RWPE2 (cell line): Measurements from ENCODE around the gene DTD2.

ENCODE experiments used
- ATAC-seq: fragments of 200-7000 bp; cut with Tn5 transposase; 3 replicates; pipeline ENCODE4 v1.9.1; 2021; ENCODE audit warnings: low read depth
- DNase-seq: peaks from one replicate; pipeline ENCODE4 v3.0.0-alpha.2; 2020; ENCODE audit warnings: low spot score
- H3K27ac ChIP-seq: fragments of 450-650 bp; 2 replicates; pipeline ENCODE4 v1.5.1; 2017; ENCODE audit warnings: mild to moderate bottlenecking; ENCODE audit not compliant: poor library complexity, severe bottlenecking
- H3K27me3 ChIP-seq: fragments of 250-450 bp; sonication (Bioruptor Pico); 2 replicates; pipeline ENCODE4 v1.5.1; 2021; ENCODE audit warnings: mild to moderate bottlenecking, moderate library complexity; ENCODE audit not compliant: insufficient read depth, poor library complexity, severe bottlenecking
- H3K36me3 ChIP-seq: fragments of 250-450 bp; sonication (Bioruptor Pico); 2 replicates; pipeline ENCODE4 v1.5.1; 2020; ENCODE audit warnings: low read depth, mild to moderate bottlenecking, moderate library complexity
- H3K4me1 ChIP-seq: fragments of 250-450 bp; sonication (Bioruptor Pico); 2 replicates; pipeline ENCODE4 v1.5.1; 2021; ENCODE audit warnings: mild to moderate bottlenecking, moderate library complexity; ENCODE audit not compliant: insufficient read depth, poor library complexity, severe bottlenecking
- H3K4me3 ChIP-seq: fragments of 250-450 bp; sonication (Bioruptor Pico); 2 replicates; pipeline ENCODE4 v1.5.1; 2021; ENCODE audit warnings: mild to moderate bottlenecking, moderate library complexity; ENCODE audit not compliant: severe bottlenecking
- H3K9me3 ChIP-seq: fragments of 250-450 bp; sonication (Bioruptor Pico); 2 replicates; pipeline ENCODE4 v1.5.1; 2021; ENCODE audit warnings: mild to moderate bottlenecking, moderate library complexity; ENCODE audit not compliant: severe bottlenecking
- TF ChIP-seq, protein P1 (sequence below): fragments of 450-650 bp; IDR thresholded peaks from one replicate; pipeline ENCODE4 v1.5.1; 2017; ENCODE audit warnings: mild to moderate bottlenecking, moderate library complexity; ENCODE audit not compliant: poor library complexity, severe bottlenecking

Gene DTD2

DNA sequence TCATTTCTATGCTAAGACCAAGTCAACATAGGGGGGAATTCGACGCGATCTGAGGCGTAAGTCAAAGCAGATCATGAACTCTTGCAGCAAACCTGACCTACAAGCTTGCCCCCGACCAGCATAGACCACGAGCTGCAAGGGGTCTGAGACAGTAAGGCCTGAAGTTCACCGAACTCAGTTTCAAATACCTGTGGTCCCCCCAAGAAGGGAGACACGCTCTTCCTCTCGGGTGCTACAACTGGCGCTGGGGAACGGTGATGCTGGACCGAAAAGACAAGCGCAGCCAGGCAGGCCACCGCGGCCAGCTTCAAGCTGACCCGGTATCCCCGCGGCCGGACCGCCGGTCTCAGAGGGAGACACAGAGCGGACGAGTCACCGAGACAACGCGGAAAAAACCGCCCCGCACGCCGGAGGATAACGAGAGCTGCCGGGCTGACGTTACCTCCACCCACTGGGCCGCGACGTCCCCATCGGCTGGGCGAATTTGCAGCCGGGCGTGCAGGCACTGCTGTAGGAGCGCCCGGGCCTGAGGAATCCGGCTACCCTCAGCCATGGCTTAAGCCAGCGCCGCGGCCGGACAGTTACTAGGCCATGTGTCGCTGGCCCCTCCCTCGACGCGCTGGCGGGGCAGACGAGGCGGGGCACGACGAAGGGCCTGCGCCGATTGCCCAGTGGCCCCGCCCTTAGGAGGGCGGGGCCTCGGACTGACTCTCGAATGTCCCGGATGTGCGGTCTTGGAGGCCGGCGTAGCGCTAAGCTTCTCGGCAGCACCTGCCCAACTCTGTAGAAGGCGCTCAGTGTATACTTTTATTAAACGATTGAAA lies at the start of gene DTD2:
TSS of gene DTD2 (minus strand) at position 666 of the 824 bp plus-strand sequence. CDS start at position 553, 113 bp downstream.
- peak within 1 kb of the TSS; percentile 48 for H3K27ac ChIP-seq
- TF ChIP-seq, protein P1, sequence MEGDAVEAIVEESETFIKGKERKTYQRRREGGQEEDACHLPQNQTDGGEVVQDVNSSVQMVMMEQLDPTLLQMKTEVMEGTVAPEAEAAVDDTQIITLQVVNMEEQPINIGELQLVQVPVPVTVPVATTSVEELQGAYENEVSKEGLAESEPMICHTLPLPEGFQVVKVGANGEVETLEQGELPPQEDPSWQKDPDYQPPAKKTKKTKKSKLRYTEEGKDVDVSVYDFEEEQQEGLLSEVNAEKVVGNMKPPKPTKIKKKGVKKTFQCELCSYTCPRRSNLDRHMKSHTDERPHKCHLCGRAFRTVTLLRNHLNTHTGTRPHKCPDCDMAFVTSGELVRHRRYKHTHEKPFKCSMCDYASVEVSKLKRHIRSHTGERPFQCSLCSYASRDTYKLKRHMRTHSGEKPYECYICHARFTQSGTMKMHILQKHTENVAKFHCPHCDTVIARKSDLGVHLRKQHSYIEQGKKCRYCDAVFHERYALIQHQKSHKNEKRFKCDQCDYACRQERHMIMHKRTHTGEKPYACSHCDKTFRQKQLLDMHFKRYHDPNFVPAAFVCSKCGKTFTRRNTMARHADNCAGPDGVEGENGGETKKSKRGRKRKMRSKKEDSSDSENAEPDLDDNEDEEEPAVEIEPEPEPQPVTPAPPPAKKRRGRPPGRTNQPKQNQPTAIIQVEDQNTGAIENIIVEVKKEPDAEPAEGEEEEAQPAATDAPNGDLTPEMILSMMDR = peak; percentile 35
- H3K36me3 ChIP-seq = peaks cover 10% of the 10 kb centered on the region
- DNase-seq = peak; percentile 93
- H3K27me3 ChIP-seq = no peaks in the 10 kb centered on the region
- H3K4me3 ChIP-seq = peak within 1 kb of the TSS; percentile 59
- H3K4me1 ChIP-seq = peaks cover 12% of the 10 kb centered on the region
- H3K9me3 ChIP-seq = no peaks in the 10 kb centered on the region
- ATAC-seq = peak; percentile 98

DNA sequence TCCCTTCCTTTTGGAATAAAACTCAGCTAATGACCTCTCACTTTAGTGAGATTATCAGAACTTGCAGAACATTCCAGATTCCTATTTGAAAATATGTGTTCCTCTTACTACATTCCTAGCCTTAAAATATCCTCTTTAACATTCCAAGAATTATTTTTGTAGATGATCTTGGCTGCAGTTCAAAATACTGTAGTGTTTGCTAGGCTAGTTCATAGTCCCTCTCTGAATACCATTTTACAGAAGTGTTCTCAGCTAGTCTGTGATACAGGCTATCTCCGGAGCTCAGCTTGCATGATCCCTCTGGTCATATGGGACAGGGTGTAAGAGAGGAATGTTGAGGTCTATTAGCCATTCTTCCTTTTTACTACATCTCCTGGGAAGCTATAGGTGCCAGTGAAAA lies 48.1 kb upstream of the DTD2 start:
- H3K4me1 ChIP-seq = no peaks in the 10 kb centered on the region
- no peak for DNase-seq
- no peaks in the 10 kb centered on the region for H3K27me3 ChIP-seq
- no peaks in the 10 kb centered on the region for H3K36me3 ChIP-seq
- H3K27ac ChIP-seq = no peak overlapping the region
- ATAC-seq = 0 out of 3 replicates have a peak, but pooled peaks have one; percentile 17
- H3K9me3 ChIP-seq = no peaks in the 10 kb centered on the region
- no peak overlapping the region for H3K4me3 ChIP-seq
- TF ChIP-seq, protein P1 = no peak

DNA sequence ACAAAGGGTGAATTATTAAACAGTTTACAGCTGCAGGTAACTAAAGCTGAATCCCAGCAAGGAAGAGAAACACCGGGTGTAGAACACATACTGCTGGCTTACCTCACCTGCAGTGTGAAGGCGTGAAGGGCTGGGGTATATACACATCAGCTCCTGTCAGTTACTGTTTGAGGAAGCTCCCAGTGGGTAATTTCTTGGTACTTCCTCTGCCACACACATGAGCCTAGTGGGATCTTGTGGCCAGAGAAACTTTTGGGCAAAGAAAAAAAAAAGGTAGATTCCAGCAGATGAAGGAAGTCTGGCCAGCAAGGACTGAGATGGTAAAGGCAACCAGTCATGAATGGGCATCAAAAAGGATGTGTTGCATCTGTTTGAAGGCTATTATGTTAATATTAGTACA lies 44.6 kb upstream of the DTD2 start:
- no peaks in the 10 kb centered on the region for H3K36me3 ChIP-seq
- H3K4me3 ChIP-seq = no peak overlapping the region
- H3K9me3 ChIP-seq = no peaks in the 10 kb centered on the region
- H3K27me3 ChIP-seq = no peaks in the 10 kb centered on the region
- no peak for ATAC-seq
- no peak overlapping the region for H3K27ac ChIP-seq
- TF ChIP-seq, protein P1 = no peak
- H3K4me1 ChIP-seq = no peaks in the 10 kb centered on the region
- DNase-seq = no peak

DNA sequence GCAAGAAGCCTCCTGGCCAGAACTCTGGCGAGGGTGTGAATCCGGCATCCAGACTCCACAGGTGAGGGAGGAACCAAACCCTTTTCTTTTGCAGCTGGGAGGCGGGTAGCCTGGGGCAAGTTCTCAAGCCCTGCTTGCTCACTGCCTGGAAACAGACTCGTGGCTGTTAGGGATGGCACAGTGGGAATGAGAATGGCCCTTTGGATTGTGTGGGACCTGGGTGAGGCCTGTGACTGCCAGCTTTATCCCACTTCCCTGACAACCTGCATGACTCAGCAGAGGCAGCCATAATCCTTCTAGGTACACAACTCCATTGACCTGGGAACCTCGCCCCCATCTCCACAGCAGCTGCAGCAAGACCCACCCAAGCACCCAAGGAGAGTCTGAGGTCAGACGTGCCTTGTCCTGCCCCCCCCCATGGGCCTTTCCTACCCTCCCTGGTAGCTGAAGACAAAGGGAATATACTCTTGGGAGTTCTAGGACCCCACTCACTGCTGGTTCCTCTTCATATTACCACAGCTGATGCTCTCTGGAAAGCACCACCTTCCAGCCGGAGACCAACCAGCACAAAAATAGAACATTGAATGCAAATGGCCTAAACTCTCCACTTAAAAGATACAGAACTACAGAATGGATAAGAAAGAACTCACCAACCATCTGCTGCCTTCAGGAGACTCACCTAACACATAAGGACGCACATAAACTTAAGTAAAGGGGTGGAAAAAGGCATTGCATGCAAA lies 35.6 kb upstream of the DTD2 start:
- no peak overlapping the region for H3K27ac ChIP-seq
- no peaks in the 10 kb centered on the region for H3K9me3 ChIP-seq
- no peaks in the 10 kb centered on the region for H3K27me3 ChIP-seq
- H3K4me3 ChIP-seq = no peak overlapping the region
- TF ChIP-seq, protein P1 = no peak
- H3K36me3 ChIP-seq = no peaks in the 10 kb centered on the region
- H3K4me1 ChIP-seq = no peaks in the 10 kb centered on the region
- ATAC-seq = peak; percentile 63; the same call in 2 of the 3 replicates
- no peak for DNase-seq
